NT2/D1 (cell line): ENCODE results near the gene SLC32A1.

Source experiments
- DNase-seq: peaks from one replicate; pipeline ENCODE4 v3.0.0-alpha.2; 2011; ENCODE audit warnings: low read depth, low spot score
- H3K27me3 ChIP-seq: 2 replicates; pipeline ENCODE4 v1.6.0; 2011; ENCODE audit warnings: mild to moderate bottlenecking; ENCODE audit not compliant: insufficient read length, insufficient read depth
- H3K36me3 ChIP-seq: 2 replicates; pipeline ENCODE4 v1.6.1; 2011; ENCODE audit warnings: mild to moderate bottlenecking, low read length, mixed read lengths; ENCODE audit not compliant: insufficient read depth, insufficient read length
- H3K4me1 ChIP-seq: 2 replicates; pipeline ENCODE4 v1.5.1; 2011; ENCODE audit not compliant: insufficient read depth, insufficient read length
- H3K4me3 ChIP-seq: 2 replicates; pipeline ENCODE4 v1.5.1; 2011; ENCODE audit warnings: low read depth; ENCODE audit not compliant: insufficient read length
- H3K9ac ChIP-seq: 2 replicates; pipeline ENCODE4 v1.6.0; 2011; ENCODE audit warnings: low read depth; ENCODE audit not compliant: insufficient read length
- H3K9me3 ChIP-seq: 2 replicates; pipeline ENCODE4 v1.5.1; 2011; ENCODE audit warnings: mild to moderate bottlenecking, low read length; ENCODE audit not compliant: insufficient read depth
- SUZ12 ChIP-seq: IDR thresholded peaks from 2 replicates; pipeline ENCODE4 v1.6.1; 2011; ENCODE audit not compliant: insufficient read length, insufficient read depth; ENCODE audit errors: extremely low read depth
- YY1 ChIP-seq: IDR thresholded peaks from 2 replicates; pipeline ENCODE4 v1.6.1; 2011; ENCODE audit not compliant: insufficient read length, insufficient read depth
- ZNF274 ChIP-seq: IDR thresholded peaks from 2 replicates; pipeline ENCODE4 v1.6.1; 2011; ENCODE audit warnings: mild to moderate bottlenecking, low read depth, low read length

SLC32A1 gene

DNA sequence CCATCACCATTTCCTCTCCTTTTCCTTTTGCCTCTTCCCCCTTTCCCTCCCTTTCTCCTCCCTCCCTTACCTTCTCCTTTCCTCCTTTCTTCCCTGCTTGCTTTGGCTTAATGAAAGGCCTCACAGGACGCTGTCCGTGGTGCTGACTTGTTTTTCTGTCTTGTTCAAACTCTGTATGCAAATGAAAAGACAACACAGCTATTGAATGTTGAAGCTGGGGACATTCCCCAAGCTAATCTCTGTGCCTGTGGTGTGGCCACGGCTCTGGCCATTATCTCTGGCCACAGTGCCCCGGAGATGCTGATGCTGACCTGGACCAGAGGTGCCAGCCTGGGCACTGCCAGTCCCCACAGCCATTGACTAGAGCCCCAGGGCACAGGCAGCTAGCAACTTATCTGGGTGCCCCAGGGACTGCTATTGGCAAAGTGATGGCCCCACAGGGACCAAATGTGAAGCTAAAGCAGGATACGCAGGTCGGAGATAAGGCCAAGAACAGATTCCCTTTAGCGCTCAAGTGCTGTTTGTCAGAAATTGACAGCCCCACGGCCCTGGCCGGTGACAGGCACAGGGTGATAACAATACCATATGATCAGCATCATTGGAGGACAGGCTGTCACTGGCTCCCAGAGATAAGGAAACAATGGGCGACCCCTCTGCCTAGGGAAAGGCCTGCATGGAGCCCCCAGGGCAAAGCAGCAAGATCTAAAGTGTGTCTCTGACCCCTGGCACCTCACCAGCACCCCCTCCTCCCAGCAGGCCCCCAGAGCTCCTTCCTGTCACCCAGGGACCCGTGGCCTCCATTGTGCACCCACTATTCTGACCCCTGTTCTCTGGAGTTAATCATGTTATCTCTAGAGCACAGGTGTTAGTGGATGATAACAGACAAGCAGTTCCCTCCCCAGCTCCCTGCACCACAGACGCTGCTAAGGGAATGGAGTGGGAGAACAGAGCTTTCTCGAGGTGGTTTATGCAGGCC, 31.6 kb upstream of the SLC32A1 start:
- H3K4me1 ChIP-seq, result no peaks in the 10 kb centered on the region
- DNase-seq, result peak; percentile 88

DNA sequence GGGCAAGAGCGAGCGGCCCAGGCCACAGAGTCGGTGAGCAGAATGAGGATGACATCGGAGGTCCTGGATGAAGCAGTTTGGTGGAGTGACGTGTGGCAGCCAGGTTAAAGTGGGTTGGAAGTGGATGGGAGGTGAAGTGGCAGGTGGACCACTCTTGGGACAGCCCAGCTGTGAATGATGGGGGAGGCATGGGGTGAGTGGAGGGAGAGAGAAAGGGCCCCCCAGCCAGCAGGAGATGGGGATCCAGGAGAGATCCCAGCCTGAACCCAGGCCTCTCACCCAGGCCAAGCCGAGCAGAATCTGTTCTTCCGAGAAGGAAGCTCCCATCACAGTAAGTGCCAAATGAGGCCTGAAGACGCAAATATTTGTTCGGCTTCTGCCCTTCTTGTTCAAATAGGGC, 27.0 kb upstream of the SLC32A1 start:
- Histone ChIP-seq H3K9me3 (no peaks in the 10 kb centered on the region), H3K27me3 (peaks cover 39% of the 10 kb centered on the region), H3K4me1 (no peaks in the 10 kb centered on the region), H3K36me3 (no peaks in the 10 kb centered on the region), H3K9ac (no peak overlapping the region), H3K4me3 (no peak overlapping the region)
- TF ChIP-seq ZNF274 (no peak), YY1 (no peak), SUZ12 (no peak)
- no peak for DNase-seq

More for the DNA sequence above, 31.6 kb upstream of the SLC32A1 start:
- H3K27me3 ChIP-seq, result peaks cover 57% of the 10 kb centered on the region
- TF ChIP-seq SUZ12 (no peak), ZNF274 (no peak), YY1 (no peak)
- H3K9me3 ChIP-seq, result no peaks in the 10 kb centered on the region
- no peak overlapping the region for H3K4me3 ChIP-seq
- H3K36me3 ChIP-seq, result no peaks in the 10 kb centered on the region
- no peak overlapping the region for H3K9ac ChIP-seq

DNA sequence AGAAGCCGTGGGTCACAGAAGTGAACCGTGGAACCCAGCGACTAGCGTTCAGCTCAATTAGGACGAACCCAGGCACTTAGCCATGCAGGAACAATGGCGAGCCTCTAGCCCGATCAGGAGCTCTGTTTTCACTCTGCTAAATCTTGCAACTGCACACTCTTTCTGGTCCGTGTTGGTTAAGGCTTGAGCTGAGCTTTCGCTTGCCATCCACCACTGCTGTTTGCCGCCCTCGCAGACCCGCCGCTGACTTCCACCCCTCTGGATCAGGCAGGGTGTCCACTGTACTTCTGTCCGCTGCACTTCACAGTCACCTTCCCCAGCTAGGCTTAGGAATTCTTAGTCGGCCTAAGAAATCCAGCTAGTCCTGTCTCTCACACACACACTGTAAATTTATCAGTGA, 25.7 kb upstream of the SLC32A1 start:
- no peaks in the 10 kb centered on the region for H3K9me3 ChIP-seq
- H3K4me3 ChIP-seq, result no peak overlapping the region
- no peak overlapping the region for H3K9ac ChIP-seq
- H3K4me1 ChIP-seq, result no peaks in the 10 kb centered on the region
- TF ChIP-seq ZNF274 (no peak), SUZ12 (no peak), YY1 (no peak)
- peaks cover 29% of the 10 kb centered on the region for H3K27me3 ChIP-seq
- no peaks in the 10 kb centered on the region for H3K36me3 ChIP-seq
- DNase-seq, result no peak

DNA sequence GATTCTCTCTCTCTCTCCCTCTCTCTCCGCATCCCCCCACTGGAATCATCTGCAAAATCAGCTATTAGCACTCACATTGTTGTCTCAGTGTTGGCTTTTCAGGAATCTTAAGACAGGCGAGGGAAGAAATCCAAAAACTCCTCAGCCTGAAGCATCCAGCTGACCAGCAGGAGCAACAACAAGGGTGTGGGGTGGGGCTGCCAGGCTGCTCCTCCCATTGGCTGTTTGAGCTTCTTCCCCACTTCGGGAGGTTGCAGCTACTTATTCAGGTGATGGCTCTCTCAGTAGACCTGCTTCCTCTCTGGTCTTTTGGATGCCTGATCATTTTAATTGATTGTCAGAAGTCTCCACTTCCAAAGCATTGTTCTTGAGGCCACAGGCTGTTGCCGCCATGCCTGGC, 24.1 kb upstream of the SLC32A1 start:
- TF ChIP-seq ZNF274, result no peak
- TF ChIP-seq SUZ12, result no peak
- no peak for TF ChIP-seq YY1
- H3K4me1 ChIP-seq, result no peaks in the 10 kb centered on the region
- H3K9me3 ChIP-seq, result no peaks in the 10 kb centered on the region
- no peak overlapping the region for H3K9ac ChIP-seq
- H3K27me3 ChIP-seq, result peaks cover 22% of the 10 kb centered on the region
- H3K4me3 ChIP-seq, result no peak overlapping the region
- DNase-seq, result no peak
- no peaks in the 10 kb centered on the region for H3K36me3 ChIP-seq

DNA sequence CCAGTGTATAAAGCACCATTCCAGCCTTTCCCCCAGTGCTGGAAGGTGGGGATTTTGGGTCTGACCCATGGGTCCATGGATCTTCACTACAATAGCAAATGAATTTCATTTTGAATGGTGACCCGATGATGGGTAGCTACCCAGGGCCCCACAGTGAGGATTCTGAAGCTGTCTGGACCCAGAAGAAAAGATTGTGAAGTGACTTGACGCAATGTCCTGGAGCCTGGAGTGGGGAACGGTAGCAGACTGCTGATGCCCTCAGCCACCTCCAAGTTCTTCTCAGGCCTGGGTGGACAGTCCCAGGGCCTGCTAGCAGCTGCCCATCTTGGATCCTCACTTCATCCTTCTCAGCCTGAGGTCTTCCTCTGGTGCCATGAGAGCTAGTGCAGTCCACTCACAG, 23.4 kb upstream of the SLC32A1 start:
- peaks cover 27% of the 10 kb centered on the region for H3K27me3 ChIP-seq

DNA sequence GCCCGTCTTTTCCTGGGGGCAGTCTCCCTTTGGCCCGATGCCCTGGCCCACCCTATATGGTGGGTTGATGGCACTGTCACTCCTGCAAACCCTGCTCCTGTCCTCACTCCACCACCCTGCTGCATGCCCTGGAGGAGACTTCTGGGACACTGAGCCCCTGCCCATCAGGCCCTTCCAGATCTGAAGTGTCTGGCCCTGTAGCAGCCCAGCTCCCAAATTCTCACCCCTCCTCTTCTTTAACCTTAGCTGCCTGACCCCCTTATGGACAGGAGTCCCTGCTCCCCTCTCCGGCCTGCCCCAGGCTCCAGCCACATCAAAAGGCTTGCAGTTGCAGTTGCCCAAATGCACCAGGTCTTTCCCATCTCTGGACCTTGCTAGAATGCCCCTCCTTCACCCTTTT, 20.8 kb upstream of the SLC32A1 start:
- no peak for DNase-seq
- H3K4me3 ChIP-seq, result no peak overlapping the region
- peaks cover 19% of the 10 kb centered on the region for H3K27me3 ChIP-seq
- H3K9me3 ChIP-seq, result no peaks in the 10 kb centered on the region
- no peak overlapping the region for H3K9ac ChIP-seq
- H3K36me3 ChIP-seq, result no peaks in the 10 kb centered on the region
- peaks cover 7% of the 10 kb centered on the region for H3K4me1 ChIP-seq
- TF ChIP-seq ZNF274 (no peak), SUZ12 (no peak), YY1 (no peak)

More for the DNA sequence above, 23.4 kb upstream of the SLC32A1 start:
- no peaks in the 10 kb centered on the region for H3K9me3 ChIP-seq
- H3K4me3 ChIP-seq, result no peak overlapping the region
- no peak for DNase-seq
- no peak overlapping the region for H3K9ac ChIP-seq
- no peak for TF ChIP-seq SUZ12
- no peak for TF ChIP-seq ZNF274
- TF ChIP-seq YY1, result no peak
- H3K4me1 ChIP-seq, result no peaks in the 10 kb centered on the region
- H3K36me3 ChIP-seq, result no peaks in the 10 kb centered on the region

DNA sequence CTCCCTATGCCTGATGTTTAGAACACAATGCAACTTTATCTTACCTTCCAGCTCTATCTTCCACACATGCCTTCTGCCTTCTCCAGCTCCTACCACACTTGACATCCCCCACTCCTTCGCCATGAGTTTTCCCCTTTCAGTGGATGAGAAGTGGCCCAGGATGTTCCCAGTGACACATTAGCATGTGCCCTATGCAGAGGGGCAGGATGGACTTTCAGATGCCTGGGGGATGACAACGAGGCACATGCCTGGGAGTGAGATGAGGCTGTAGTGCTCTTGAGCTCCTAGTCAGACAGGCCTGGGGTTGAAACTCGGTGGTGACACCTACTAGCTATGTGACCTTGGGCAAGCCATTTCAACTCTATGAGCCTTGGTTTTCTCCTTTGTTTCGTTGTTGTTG, 20.1 kb upstream of the SLC32A1 start:
- Histone ChIP-seq H3K36me3 (no peaks in the 10 kb centered on the region), H3K27me3 (peaks cover 15% of the 10 kb centered on the region), H3K4me1 (peaks cover 7% of the 10 kb centered on the region), H3K9me3 (no peaks in the 10 kb centered on the region), H3K4me3 (no peak overlapping the region), H3K9ac (no peak overlapping the region)
- no peak for DNase-seq
- no peak for TF ChIP-seq ZNF274
- no peak for TF ChIP-seq SUZ12
- no peak for TF ChIP-seq YY1
